Hepatocyte (in vitro differentiated cells): ENCODE measurements around the gene ADAM15.

Experiments
- CTCF ChIP-seq: fragments of 200-600 bp; sonication (generic); IDR thresholded peaks from 2 replicates; pipeline ENCODE4 v1.5.1; 2016; ENCODE audit warnings: antibody characterized with exemption, mild to moderate bottlenecking; ENCODE audit not compliant: poor library complexity
- EZH2 ChIP-seq: fragments of 200-600 bp; sonication (generic); IDR thresholded peaks from 2 replicates; pipeline ENCODE4 v1.6.1; 2016; ENCODE audit warnings: antibody characterized with exemption, mild to moderate bottlenecking, borderline replicate concordance
- EZH2phosphoT487 ChIP-seq: fragments of 200-600 bp; sonication (generic); IDR thresholded peaks from one replicate; pipeline ENCODE4 v1.6.1; 2018; ENCODE audit warnings: antibody characterized with exemption, mild to moderate bottlenecking, low read depth, moderate library complexity; ENCODE audit not compliant: unreplicated experiment, severe bottlenecking

- TF ChIP-seq CTCF = no peak
- TF ChIP-seq EZH2phosphoT487 = no peak
- no peak for TF ChIP-seq EZH2
Measured at GRCh38 chr1:155006601-155007101, 44.5 kb upstream of the ADAM15 start.
